BLaER1 (cell line): ENCODE data around the gene SNX5.

Experiments
- H3K27ac ChIP-seq: shearing (Covaris generic); formaldehyde crosslinking; 2 replicates; pipeline ENCODE4 v1.8.1; 2022
- H3K27me3 ChIP-seq: shearing (Covaris generic); formaldehyde crosslinking; 2 replicates; pipeline ENCODE4 v1.8.1; 2022
- H3K36me3 ChIP-seq: shearing (Covaris generic); formaldehyde crosslinking; 2 replicates; pipeline ENCODE4 v1.8.1; 2022
- H3K4me1 ChIP-seq: shearing (Covaris generic); formaldehyde crosslinking; 2 replicates; pipeline ENCODE4 v1.8.1; 2022
- H3K4me2 ChIP-seq: shearing (Covaris generic); formaldehyde crosslinking; 2 replicates; pipeline ENCODE4 v1.8.1; 2022
- H3K4me3 ChIP-seq: shearing (Covaris generic); formaldehyde crosslinking; 2 replicates; pipeline ENCODE4 v1.8.1; 2022
- H3K9ac ChIP-seq: shearing (Covaris generic); formaldehyde crosslinking; 2 replicates; pipeline ENCODE4 v1.8.1; 2022
- H3K9me3 ChIP-seq: shearing (Covaris generic); formaldehyde crosslinking; 2 replicates; pipeline ENCODE4 v1.8.1; 2022
- H4K20me1 ChIP-seq: shearing (Covaris generic); formaldehyde crosslinking; 2 replicates; pipeline ENCODE4 v1.8.1; 2022
- Cebpa-rat ChIP-seq: shearing (Covaris generic); IDR thresholded peaks from 2 replicates; pipeline ENCODE4 v1.8.1; 2022

The SNX5 gene

DNA sequence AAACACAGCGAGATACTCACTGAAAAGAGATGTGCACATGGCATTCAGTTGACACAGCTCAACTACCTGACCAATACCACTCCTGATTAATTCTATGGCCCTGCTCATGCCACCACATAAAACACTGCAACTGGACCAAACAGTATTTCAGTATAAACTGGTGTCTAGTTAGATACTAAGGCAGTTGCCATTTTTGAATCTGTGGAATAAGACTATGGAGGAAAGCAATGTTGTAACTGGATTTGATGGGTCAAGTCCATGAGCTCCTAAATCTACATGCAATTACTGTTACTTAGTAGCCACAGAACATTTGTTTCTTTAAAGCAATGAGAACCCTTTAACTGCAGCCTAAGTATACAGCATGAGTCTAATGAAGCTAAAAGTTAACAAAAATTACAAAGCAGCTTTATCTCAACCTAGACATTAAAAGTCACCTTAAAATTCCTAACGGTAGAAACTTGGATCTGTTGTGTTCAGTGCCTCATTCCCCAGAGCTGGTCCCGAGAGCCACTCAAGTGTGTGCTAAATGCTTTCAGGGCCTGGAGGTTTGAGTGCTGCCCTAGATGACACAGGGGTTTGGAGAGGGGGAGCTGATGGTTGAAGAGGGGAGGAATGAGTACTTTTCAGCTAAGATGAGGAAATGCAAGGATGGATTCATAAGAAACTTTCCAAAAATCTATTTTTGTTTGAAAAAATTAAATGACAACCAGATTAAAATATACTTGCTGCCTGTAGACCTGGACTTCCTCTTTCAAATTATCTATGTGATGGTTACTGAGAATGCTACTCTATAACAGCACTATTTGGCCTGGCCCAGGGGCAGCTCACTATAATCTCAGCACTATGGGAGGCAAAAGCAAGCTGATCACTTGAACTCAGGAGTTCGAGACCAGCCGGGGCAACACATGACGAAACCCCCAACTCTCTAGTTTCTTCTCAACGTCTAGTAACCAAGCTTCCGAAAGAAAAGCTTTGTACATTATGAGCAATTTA is 15.6 kb downstream of the SNX5 start:
- Histone ChIP-seq H3K9ac (no peak overlapping the region; the same call in 1 of the 2 replicates), H3K36me3 (peaks cover 91% of the 10 kb centered on the region), H3K27ac (peak overlapping the region; percentile 100), H3K4me3 (no peak overlapping the region), H3K27me3 (no peaks in the 10 kb centered on the region), H3K4me2 (peak overlapping the region; percentile 96), H3K4me1 (peaks cover 100% of the 10 kb centered on the region), H4K20me1 (peaks cover 100% of the 10 kb centered on the region), H3K9me3 (no peaks in the 10 kb centered on the region)
- no peak for TF ChIP-seq Cebpa-rat

DNA sequence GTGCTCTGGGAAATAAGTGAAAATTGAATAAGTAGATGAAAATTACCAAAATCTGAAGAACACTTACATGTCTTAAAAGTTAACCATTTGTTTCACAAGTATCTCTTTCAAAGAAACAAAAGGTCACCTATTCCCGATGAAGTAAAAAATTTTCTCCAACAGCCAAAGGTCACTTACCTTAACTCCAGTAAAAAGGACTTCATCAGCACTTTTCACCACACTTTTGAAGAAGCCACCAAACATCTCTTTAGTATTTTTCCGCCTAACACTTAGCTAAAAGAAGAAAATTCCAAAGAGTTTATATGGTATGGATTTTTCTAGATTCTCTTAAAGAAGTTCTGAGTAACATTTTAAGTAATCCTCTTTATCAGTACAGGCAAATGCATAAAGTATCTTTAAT is 17.3 kb downstream of the SNX5 start:
- no peak for TF ChIP-seq Cebpa-rat
- H3K36me3 ChIP-seq = peaks cover 98% of the 10 kb centered on the region
- H3K4me2 ChIP-seq = no peak overlapping the region
- H3K4me1 ChIP-seq = peaks cover 100% of the 10 kb centered on the region
- H3K9ac ChIP-seq = no peak overlapping the region
- H3K27me3 ChIP-seq = no peaks in the 10 kb centered on the region
- H4K20me1 ChIP-seq = peaks cover 100% of the 10 kb centered on the region
- no peak overlapping the region for H3K4me3 ChIP-seq
- H3K27ac ChIP-seq = no peak overlapping the region
- H3K9me3 ChIP-seq = no peaks in the 10 kb centered on the region

DNA sequence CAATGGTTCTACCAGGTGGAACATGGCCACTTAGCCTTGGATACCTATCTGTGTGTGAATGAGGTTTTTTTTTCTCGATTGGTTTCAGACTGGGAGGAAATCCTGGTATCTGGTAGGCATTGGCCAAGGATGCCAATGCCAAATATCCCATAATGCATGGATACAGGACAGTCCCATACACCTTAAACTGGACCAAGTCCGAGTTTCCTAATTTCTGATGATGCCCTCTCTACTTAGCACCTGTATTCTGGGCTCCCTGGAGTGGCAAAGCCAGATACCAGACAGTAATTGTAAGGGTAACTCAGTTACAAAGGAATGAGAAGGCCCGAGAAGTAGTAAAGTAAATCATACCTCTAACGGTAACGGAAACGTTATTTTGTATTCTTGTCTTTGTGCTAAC is 17.9 kb downstream of the SNX5 start:
- peaks cover 100% of the 10 kb centered on the region for H3K36me3 ChIP-seq
- H3K27ac ChIP-seq = no peak overlapping the region
- H3K4me2 ChIP-seq = peak overlapping the region; percentile 2; the same call in 1 of the 2 replicates
- peaks cover 100% of the 10 kb centered on the region for H3K4me1 ChIP-seq
- no peak for TF ChIP-seq Cebpa-rat
- H3K4me3 ChIP-seq = no peak overlapping the region
- no peaks in the 10 kb centered on the region for H3K27me3 ChIP-seq
- H4K20me1 ChIP-seq = peaks cover 100% of the 10 kb centered on the region
- H3K9ac ChIP-seq = no peak overlapping the region
- H3K9me3 ChIP-seq = no peaks in the 10 kb centered on the region

DNA sequence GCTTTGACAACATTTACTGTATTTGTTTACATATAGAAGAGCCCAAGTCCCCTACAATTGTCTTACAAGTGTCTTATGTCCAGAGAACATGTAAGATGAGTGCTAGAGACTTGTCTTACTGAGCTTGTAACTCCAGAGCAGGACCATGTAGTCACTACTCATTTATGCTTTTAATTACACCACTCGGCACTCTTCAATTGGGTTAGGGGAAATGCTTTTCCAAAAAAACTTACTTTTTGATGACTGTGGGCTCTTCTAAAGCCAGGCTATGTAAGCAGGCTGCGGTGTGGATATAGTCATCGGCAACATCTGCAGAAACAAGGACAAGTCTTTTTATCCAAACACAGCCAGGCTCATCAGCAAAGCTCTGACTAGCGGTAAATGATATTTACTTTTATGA is 18.7 kb downstream of the SNX5 start:
- Histone ChIP-seq H3K27me3 (no peaks in the 10 kb centered on the region), H3K4me3 (no peak overlapping the region), H3K4me2 (no peak overlapping the region), H3K9me3 (no peaks in the 10 kb centered on the region), H3K4me1 (peaks cover 100% of the 10 kb centered on the region), H4K20me1 (peaks cover 100% of the 10 kb centered on the region), H3K9ac (no peak overlapping the region), H3K36me3 (peaks cover 100% of the 10 kb centered on the region), H3K27ac (peak overlapping the region; percentile 1; the same call in 1 of the 2 replicates)
- no peak for TF ChIP-seq Cebpa-rat

DNA sequence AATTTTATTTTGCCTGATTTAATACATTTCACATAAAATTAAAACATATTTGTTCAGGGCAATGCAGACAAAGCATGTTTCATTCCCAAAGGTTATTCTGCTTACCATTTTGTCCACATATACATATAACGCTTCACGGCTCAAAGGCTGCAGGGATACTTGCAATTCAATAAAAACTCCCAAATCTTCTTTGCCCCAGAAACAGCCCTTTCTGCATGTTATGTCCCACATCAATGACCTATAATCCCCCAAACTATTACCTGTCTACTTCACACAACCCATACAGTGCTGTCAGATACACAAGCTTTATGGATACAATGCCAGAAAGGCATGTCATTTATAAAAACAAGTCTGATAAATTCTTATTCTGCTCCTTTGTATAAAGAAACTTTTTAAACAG is 20.2 kb downstream of the SNX5 start:
- Histone ChIP-seq H3K9ac (no peak overlapping the region), H3K4me2 (peak overlapping the region; percentile 14; the same call in 1 of the 2 replicates), H3K27me3 (no peaks in the 10 kb centered on the region), H4K20me1 (peaks cover 100% of the 10 kb centered on the region), H3K9me3 (no peaks in the 10 kb centered on the region), H3K36me3 (peaks cover 100% of the 10 kb centered on the region), H3K27ac (no peak overlapping the region), H3K4me1 (peaks cover 100% of the 10 kb centered on the region), H3K4me3 (no peak overlapping the region)
- no peak for TF ChIP-seq Cebpa-rat

DNA sequence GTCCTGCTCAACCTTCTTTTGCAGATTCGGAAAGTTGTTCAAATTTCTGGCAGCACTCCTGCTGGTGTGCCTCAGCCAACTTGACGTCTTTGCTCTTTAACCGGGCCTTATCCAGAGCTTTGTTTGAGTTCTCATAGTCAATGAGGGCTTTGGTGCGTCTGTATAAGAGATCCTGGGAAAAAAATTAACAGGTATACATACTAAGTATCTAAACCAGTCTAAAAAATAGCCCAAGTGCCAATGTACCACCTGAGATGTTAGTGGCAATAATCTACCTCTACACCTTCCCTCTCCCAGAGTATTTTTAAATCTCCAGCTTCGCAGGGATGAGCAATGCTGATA is 21.1 kb downstream of the SNX5 start:
- Histone ChIP-seq H3K27me3 (no peaks in the 10 kb centered on the region), H3K4me2 (peak overlapping the region; percentile 27), H3K36me3 (peaks cover 100% of the 10 kb centered on the region), H3K9ac (no peak overlapping the region), H3K4me3 (no peak overlapping the region), H3K27ac (no peak overlapping the region), H4K20me1 (peaks cover 100% of the 10 kb centered on the region), H3K9me3 (no peaks in the 10 kb centered on the region), H3K4me1 (peaks cover 100% of the 10 kb centered on the region)
- TF ChIP-seq Cebpa-rat = no peak

DNA sequence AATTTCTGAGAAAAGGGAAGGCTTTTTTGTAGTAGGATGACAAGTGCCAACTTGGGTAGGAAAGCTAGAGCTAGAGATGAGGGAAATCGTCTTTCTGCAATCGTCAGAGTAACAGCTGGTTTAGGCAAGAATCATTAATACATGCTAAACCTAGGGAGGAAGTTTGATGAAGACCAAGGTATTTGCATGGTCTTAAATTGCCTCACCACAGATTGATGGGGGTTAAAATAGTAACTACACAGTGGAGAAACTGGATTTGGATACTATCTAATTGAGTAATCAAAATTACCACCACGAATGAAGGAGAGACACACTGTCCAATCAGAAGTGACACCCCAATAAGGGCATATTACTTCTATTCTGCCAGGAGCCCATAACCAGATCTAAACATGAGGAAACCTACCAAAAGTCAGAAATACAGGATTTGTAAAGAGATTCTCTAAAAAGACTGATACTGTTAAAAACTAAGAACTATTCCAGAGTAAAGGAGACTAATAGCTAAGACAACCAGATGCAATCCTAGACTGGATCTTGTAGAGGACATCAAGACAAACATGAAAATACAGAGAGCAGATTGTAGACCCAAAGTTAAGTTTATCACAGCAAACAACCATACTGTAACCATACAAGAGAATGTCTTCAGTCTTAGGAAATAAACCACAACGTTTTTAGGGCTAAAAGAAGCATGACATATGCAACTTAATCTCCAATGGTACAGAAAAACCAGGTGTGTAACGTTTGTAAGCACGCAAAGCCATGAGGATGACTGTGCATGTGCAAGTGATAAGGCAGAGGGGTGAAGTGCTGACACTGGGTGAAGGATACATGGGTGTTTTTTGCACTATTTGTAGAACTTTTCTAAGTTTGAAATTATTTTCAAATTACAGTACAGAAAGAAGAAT is 21.8 kb downstream of the SNX5 start:
- peaks cover 100% of the 10 kb centered on the region for H4K20me1 ChIP-seq
- H3K9me3 ChIP-seq = no peaks in the 10 kb centered on the region
- no peak overlapping the region for H3K4me3 ChIP-seq
- H3K4me2 ChIP-seq = peak overlapping the region; percentile 27
- H3K36me3 ChIP-seq = peaks cover 100% of the 10 kb centered on the region
- no peak for TF ChIP-seq Cebpa-rat
- H3K9ac ChIP-seq = no peak overlapping the region
- peaks cover 100% of the 10 kb centered on the region for H3K4me1 ChIP-seq
- H3K27me3 ChIP-seq = no peaks in the 10 kb centered on the region
- no peak overlapping the region for H3K27ac ChIP-seq

DNA sequence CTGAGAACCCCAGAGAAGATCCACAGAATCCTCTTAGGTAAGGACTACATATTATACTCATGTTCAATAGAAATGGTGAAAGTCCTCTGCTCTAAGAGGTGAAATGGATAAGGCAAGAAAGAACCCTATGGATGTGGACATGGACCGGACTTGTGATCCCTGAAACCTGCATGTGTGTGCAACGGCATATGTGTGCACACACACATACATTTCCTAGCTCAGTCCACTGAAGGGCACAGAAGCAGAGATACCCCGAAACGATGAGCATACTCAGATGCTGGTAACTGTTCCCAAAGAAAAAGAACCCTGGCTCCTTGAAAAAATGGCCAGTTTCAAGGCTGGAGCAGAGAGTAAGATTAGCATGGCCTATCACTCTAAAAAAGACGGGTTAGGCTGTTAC is 22.6 kb downstream of the SNX5 start:
- Histone ChIP-seq H3K9me3 (no peaks in the 10 kb centered on the region), H3K4me1 (peaks cover 100% of the 10 kb centered on the region), H4K20me1 (peaks cover 100% of the 10 kb centered on the region), H3K4me2 (no peak overlapping the region), H3K27me3 (no peaks in the 10 kb centered on the region), H3K36me3 (peaks cover 100% of the 10 kb centered on the region), H3K27ac (no peak overlapping the region), H3K4me3 (no peak overlapping the region), H3K9ac (no peak overlapping the region)
- TF ChIP-seq Cebpa-rat = no peak

DNA sequence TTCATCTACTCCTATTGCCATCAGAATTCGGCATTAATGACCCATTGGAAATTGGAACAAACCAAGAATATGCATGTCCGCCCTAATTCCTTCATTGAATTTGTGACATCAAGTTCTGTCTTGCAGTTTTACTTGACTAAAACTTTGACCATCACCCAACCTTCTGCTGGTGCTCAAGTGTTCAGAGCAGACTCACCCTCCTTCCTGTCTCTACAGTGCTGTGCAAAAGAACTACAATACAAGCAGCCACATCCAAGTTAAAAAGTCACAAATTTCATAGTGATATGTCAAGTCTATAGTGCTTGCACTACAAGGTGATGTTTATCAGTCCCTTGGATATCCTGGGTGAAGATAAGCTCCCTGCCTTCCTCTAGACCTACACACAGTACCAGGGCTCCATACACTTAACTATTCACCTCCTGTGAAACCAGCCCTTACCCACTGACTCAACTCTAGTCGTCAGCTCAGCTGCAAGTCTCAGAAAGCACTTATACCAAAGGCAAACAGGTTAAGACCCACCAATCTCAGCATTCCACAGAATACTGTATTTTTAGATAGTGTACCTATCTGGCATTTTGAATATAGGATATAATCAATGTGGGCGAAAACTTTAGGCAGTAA is 23.6 kb downstream of the SNX5 start:
- H3K27me3 ChIP-seq = no peaks in the 10 kb centered on the region
- H3K36me3 ChIP-seq = peaks cover 97% of the 10 kb centered on the region
- TF ChIP-seq Cebpa-rat = no peak
- H3K9me3 ChIP-seq = no peaks in the 10 kb centered on the region
- no peak overlapping the region for H3K9ac ChIP-seq
- 0 out of 2 replicates have a peak overlapping the region, but pooled peaks have one; percentile 4 for H3K4me2 ChIP-seq
- no peak overlapping the region for H3K27ac ChIP-seq
- peaks cover 100% of the 10 kb centered on the region for H3K4me1 ChIP-seq
- H3K4me3 ChIP-seq = no peak overlapping the region
- H4K20me1 ChIP-seq = peaks cover 100% of the 10 kb centered on the region
